GM12892 (cell line): ENCODE results near the gene DLG2.

ENCODE experiments used
- POLR2A ChIP-seq: IDR thresholded peaks from 2 replicates; pipeline ENCODE4 v1.6.1; 2011; ENCODE audit warnings: low read depth, low read length, control low read depth
- POLR2AphosphoS5 ChIP-seq: IDR thresholded peaks from 2 replicates; pipeline ENCODE4 v1.6.1; 2011; ENCODE audit warnings: low read depth, low read length, control low read depth

- TF ChIP-seq POLR2A, result no peak
- TF ChIP-seq POLR2AphosphoS5, result no peak
Observed at GRCh38 chr11:83972536-83972935, 1654.6 kb downstream of the DLG2 start.
